B cell (primary cell): ENCODE results near the gene SPAAR. TPM values are rescaled to one million over a fixed set of nuclear protein-coding genes. Genes with fewer than 3 reads are reported as not detected.

ENCODE experiments used
- ATAC-seq: fragments of 200-7000 bp; cut with Tn5 transposase; one replicate; pipeline ENCODE4 v1.10.0; 2021; ENCODE audit warnings: low read depth, mild to moderate bottlenecking, moderate number of reproducible peaks, moderate library complexity
- CTCF ChIA-PET: fragments of 350-600 bp; sonication (Branson Sonifier 250); formaldehyde crosslinking; loops from one replicate; lab custom pipeline; 2021; ENCODE audit warnings: antibody characterized with exemption, inconsistent platforms; lab: Charles Lee
- POLR2A ChIA-PET: fragments of 350-600 bp; sonication (Branson Sonifier 250); formaldehyde crosslinking; loops from one replicate; lab custom pipeline; 2021; ENCODE audit warnings: antibody characterized with exemption; lab: Charles Lee
- DNase-seq: peaks from one replicate; pipeline ENCODE4 v3.0.0; 2013
- H2AFZ ChIP-seq: 2 replicates; pipeline ENCODE4 v1.6.1; 2012; ENCODE audit warnings: mild to moderate bottlenecking, low read depth, low read length; ENCODE audit not compliant: insufficient read depth, poor library complexity, severe bottlenecking
- H3K27ac ChIP-seq, 2 donors: 1 replicate in 1 of 2; 2 replicates in 1 of 2; pipeline ENCODE4 v1.5.1; 2012 to 2013; ENCODE audit warnings: low read length in 2 of 2, mild to moderate bottlenecking in 2 of 2, moderate library complexity in 1 of 2
- H3K27me3 ChIP-seq, 4 experiments: fragments of 200-600 bp in 1 of 4; sonication (generic) in 1 of 4; replicated peaks in 1 of 4; 1 replicate in 2 of 4; 2 replicates in 2 of 4; pipeline versions ENCODE4 v1.6.1 to v1.7.0; 2013 to 2016; ENCODE audit warnings: low read length in 3 of 4, mild to moderate bottlenecking in 2 of 4, mixed read lengths in 1 of 4, moderate library complexity in 1 of 4; ENCODE audit not compliant: insufficient read depth in 4 of 4, control insufficient read depth in 3 of 4; ENCODE audit errors: control extremely low read depth in 1 of 4
- H3K36me3 ChIP-seq, 2 experiments: replicated peaks in 1 of 2; 1 replicate in 1 of 2; 2 replicates in 1 of 2; pipeline versions ENCODE4 v1.6.1 to v1.7.1; 2013; ENCODE audit warnings: low read length in 1 of 2; ENCODE audit not compliant: insufficient read depth in 2 of 2, control insufficient read depth in 1 of 2; ENCODE audit errors: control extremely low read depth in 1 of 2, extremely low read depth in 1 of 2
- H3K4me1 ChIP-seq, 2 donors: fragments of 200-600 bp in 1 of 2; sonication (generic) in 1 of 2; 1 replicate in 1 of 2; 2 replicates in 1 of 2; pipeline versions ENCODE4 v1.5.1 to v1.6.1; 2013 to 2017; ENCODE audit warnings: low read length in 2 of 2; ENCODE audit not compliant: control insufficient read depth in 2 of 2, insufficient read depth in 2 of 2
- H3K4me2 ChIP-seq: replicated peaks from 2 replicates; pipeline ENCODE3; 2012; ENCODE audit warnings: mild to moderate bottlenecking, low read depth, low read length; ENCODE audit not compliant: poor library complexity, severe bottlenecking
- H3K4me3 ChIP-seq, 5 experiments: fragments of 200-600 bp in 1 of 5; sonication (generic) in 1 of 5; 1 replicate in 3 of 5; 2 replicates in 2 of 5; pipeline versions ENCODE4 v1.5.1 to v1.7.0; 2011 to 2016; ENCODE audit warnings: low read length in 4 of 5, mild to moderate bottlenecking in 4 of 5, low read depth in 2 of 5, control low read depth in 1 of 5, moderate library complexity in 1 of 5; ENCODE audit not compliant: insufficient read depth in 1 of 5; ENCODE audit errors: control extremely low read depth in 1 of 5, extremely low read depth in 1 of 5
- H3K79me2 ChIP-seq: fragments of 200-600 bp; sonication (generic); one replicate; pipeline ENCODE4 v1.6.0; 2016; ENCODE audit warnings: low read length; ENCODE audit not compliant: control insufficient read depth, insufficient read depth
- H3K9ac ChIP-seq: fragments of 200-600 bp; sonication (generic); 2 replicates; pipeline ENCODE4 v1.6.1; 2017; ENCODE audit warnings: mild to moderate bottlenecking, low read length, moderate library complexity
- H3K9me3 ChIP-seq, 3 donors: one replicate each; pipeline versions ENCODE4 v1.6.1 to v1.7.1; 2013; ENCODE audit warnings: low read length in 2 of 3; ENCODE audit not compliant: control insufficient read depth in 2 of 3, insufficient read depth in 1 of 3; ENCODE audit errors: control extremely low read depth in 1 of 3
- H4K20me1 ChIP-seq: 2 replicates; pipeline ENCODE4 v1.6.0; 2012; ENCODE audit warnings: mild to moderate bottlenecking, low read length; ENCODE audit not compliant: insufficient read depth, control insufficient read depth, poor library complexity, severe bottlenecking
- H3K27ac Mint-ChIP-seq: one replicate; pipeline ENCODE4 v1.8.0; 2021; ENCODE audit warnings: mixed read lengths
- H3K27me3 Mint-ChIP-seq: one replicate; pipeline ENCODE4 v1.8.0; 2021; ENCODE audit warnings: mixed read lengths
- H3K4me1 Mint-ChIP-seq: one replicate; pipeline ENCODE4 v1.8.0; 2021; ENCODE audit warnings: mixed read lengths
- H3K4me3 Mint-ChIP-seq: one replicate; pipeline ENCODE4 v1.8.0; 2021; ENCODE audit warnings: mixed read lengths
- H3K9me3 Mint-ChIP-seq: one replicate; pipeline ENCODE4 v1.8.0; 2022; ENCODE audit warnings: mixed read lengths; ENCODE audit not compliant: insufficient read depth
- EZH2 ChIP-seq: IDR thresholded peaks from 2 replicates; pipeline ENCODE4 v1.6.1; 2012; ENCODE audit warnings: borderline replicate concordance, low read depth, mild to moderate bottlenecking, moderate library complexity, low read length; ENCODE audit not compliant: insufficient read depth, poor library complexity, severe bottlenecking
- WGBS: methylation state at CpG from one replicate; pipeline ENCODE4 v1.1.5; 2013; ENCODE audit warnings: missing lambda C conversion rate; ENCODE audit not compliant: insufficient coverage; 5-methylcytosine and 5-hydroxymethylcytosine counted together
- intact Hi-C: fragments of 100-400 bp; cut with micrococcal nuclease; formaldehyde crosslinking; loops from one replicate; pipeline ENCODE4 v1.10.0; 2022
- polyA plus RNA-seq: library from polyadenylated mRNA; depleted of rRNA; stranded (reverse); fragments of >200 nt; gene quantifications from 2 replicates; pipeline ENCODE4 v1.2.3, GENCODE V29; 2012
- total RNA-seq, 2 donors: library from RNA; stranded (reverse); fragments of 120-200 nt in 1 of 2; gene quantifications; 1 replicate in 1 of 2; 2 replicates in 1 of 2; pipeline versions ENCODE4 v1.2.3 to v1.2.4, GENCODE V29; 2013 to 2022
- TF ChIP-seq, protein P1 (sequence below): fragments of 200-600 bp; IDR thresholded peaks from one replicate; pipeline ENCODE4 v1.8.0; 2022; ENCODE audit warnings: antibody characterized with exemption, mild to moderate bottlenecking

SPAAR gene
- total and polyA plus RNA-seq, 2 donors (not counting 1 experiment from before 2014, with no cell fraction given), result not detected

GRCh38 chr9:35891646-35892045 is 17.6 kb upstream of the SPAAR start:
- no peak overlapping the region for H2AFZ ChIP-seq
- no peak overlapping the region for H3K4me3 Mint-ChIP-seq
- H3K27me3 Mint-ChIP-seq, result peaks cover 23% of the 10 kb centered on the region
- intact Hi-C loops, result no loop called here
- ChIA-PET POLR2A (no interaction called here), CTCF (interaction anchor here (0.9 to 2.2 kb wide), 4 partner anchors 9 to 102 kb away, joined by 3 to 6 read pairs (median 4); no protein-coding TSS in a partner anchor)
- H3K36me3 ChIP-seq, result no peaks in the 10 kb centered on the region
- no peak overlapping the region for H3K27ac ChIP-seq
- H3K4me2 ChIP-seq, result no peak overlapping the region
- H3K9me3 Mint-ChIP-seq, result no peaks in the 10 kb centered on the region
- no peak for DNase-seq
- no peaks in the 10 kb centered on the region for H3K9me3 ChIP-seq
- H3K27ac Mint-ChIP-seq, result no peak overlapping the region
- H3K4me1 ChIP-seq, result no peaks in the 10 kb centered on the region
- H3K9ac ChIP-seq, result no peak overlapping the region
- TF ChIP-seq EZH2, result no peak
- TF ChIP-seq, protein P1, sequence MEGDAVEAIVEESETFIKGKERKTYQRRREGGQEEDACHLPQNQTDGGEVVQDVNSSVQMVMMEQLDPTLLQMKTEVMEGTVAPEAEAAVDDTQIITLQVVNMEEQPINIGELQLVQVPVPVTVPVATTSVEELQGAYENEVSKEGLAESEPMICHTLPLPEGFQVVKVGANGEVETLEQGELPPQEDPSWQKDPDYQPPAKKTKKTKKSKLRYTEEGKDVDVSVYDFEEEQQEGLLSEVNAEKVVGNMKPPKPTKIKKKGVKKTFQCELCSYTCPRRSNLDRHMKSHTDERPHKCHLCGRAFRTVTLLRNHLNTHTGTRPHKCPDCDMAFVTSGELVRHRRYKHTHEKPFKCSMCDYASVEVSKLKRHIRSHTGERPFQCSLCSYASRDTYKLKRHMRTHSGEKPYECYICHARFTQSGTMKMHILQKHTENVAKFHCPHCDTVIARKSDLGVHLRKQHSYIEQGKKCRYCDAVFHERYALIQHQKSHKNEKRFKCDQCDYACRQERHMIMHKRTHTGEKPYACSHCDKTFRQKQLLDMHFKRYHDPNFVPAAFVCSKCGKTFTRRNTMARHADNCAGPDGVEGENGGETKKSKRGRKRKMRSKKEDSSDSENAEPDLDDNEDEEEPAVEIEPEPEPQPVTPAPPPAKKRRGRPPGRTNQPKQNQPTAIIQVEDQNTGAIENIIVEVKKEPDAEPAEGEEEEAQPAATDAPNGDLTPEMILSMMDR, result no peak
- no peaks in the 10 kb centered on the region for H3K79me2 ChIP-seq
- H3K4me1 Mint-ChIP-seq, result no peaks in the 10 kb centered on the region
- no peak overlapping the region for H3K4me3 ChIP-seq
- ATAC-seq, result no peak
- WGBS, result 58% methylated on average over 3 of the region's 3 CpGs
- H3K27me3 ChIP-seq, result peaks cover 0 to 22% (median 8%) of the 10 kb centered on the region in 4 experiments
- H4K20me1 ChIP-seq, result no peaks in the 10 kb centered on the region

GRCh38 chr9:35892051-35892450 is 17.2 kb upstream of the SPAAR start:
- Histone ChIP-seq H3K9me3 (no peaks in the 10 kb centered on the region), H3K79me2 (no peaks in the 10 kb centered on the region), H4K20me1 (no peaks in the 10 kb centered on the region), H3K27me3 (peaks cover 0 to 22% (median 9%) of the 10 kb centered on the region in 4 experiments), H3K27ac (no peak overlapping the region), H3K4me1 (no peaks in the 10 kb centered on the region), H2AFZ (no peak overlapping the region), H3K4me2 (no peak overlapping the region), H3K4me3 (no peak overlapping the region), H3K36me3 (no peaks in the 10 kb centered on the region), H3K9ac (no peak overlapping the region)
- Mint-ChIP-seq H3K4me1 (no peaks in the 10 kb centered on the region), H3K27me3 (peaks cover 23% of the 10 kb centered on the region), H3K4me3 (no peak overlapping the region), H3K9me3 (no peaks in the 10 kb centered on the region), H3K27ac (no peak overlapping the region)
- intact Hi-C loops, result no loop called here
- CTCF ChIA-PET, result interaction anchor here (0.9 to 2.2 kb wide), 4 partner anchors 10 to 102 kb away, joined by 3 to 6 read pairs (median 4); no protein-coding TSS in a partner anchor
- ATAC-seq, result no peak
- no peak for DNase-seq
- 86% methylated on average over 1 of the region's 1 CpG for WGBS
- TF ChIP-seq EZH2, result no peak
- TF ChIP-seq, protein P1, result no peak
- POLR2A ChIA-PET, result no interaction called here
